Panc1 (cell line): Measurements from ENCODE around the gene LHX2. TPM values are rescaled to one million over a fixed set of nuclear protein-coding genes. Genes with fewer than 3 reads are reported as not detected.

ENCODE experiments used
- ATAC-seq: fragments of 200-7000 bp; cut with Tn5 transposase; 2 replicates; pipeline ENCODE4 v1.9.1; 2020; ENCODE audit warnings: mild to moderate bottlenecking, moderate library complexity
- BruUV-seq: library from RNA; stranded (reverse); fragments of 400-500 nt; replicated peaks from 2 replicates; lab custom pipeline; 2021; lab: Mats Ljungman, UMichigan
- CTCF ChIA-PET: fragments of 300-600 bp; sonication (Branson Sonifier 250); formaldehyde crosslinking; loops from one replicate; lab custom pipeline; 2022; ENCODE audit warnings: antibody characterized with exemption; lab: Charles Lee
- POLR2A ChIA-PET: fragments of 300-600 bp; sonication (Branson Sonifier 250); formaldehyde crosslinking; loops from one replicate; lab custom pipeline; 2022; ENCODE audit warnings: antibody characterized with exemption; lab: Charles Lee
- DNase-seq: peaks from one replicate; pipeline ENCODE4 v3.0.0-alpha.2; 2010; ENCODE audit warnings: low read depth, low spot score
- H3K27ac ChIP-seq: 2 replicates; pipeline ENCODE4 v1.5.1; 2011; ENCODE audit warnings: mild to moderate bottlenecking, low read length, inconsistent platforms
- H3K27me3 ChIP-seq: fragments of 200-500 bp; sonication (Bioruptor generic); 2 replicates; pipeline ENCODE4 v1.6.0; 2014; ENCODE audit warnings: low read length, inconsistent platforms; ENCODE audit not compliant: control insufficient read depth, insufficient read depth
- H3K36me3 ChIP-seq: fragments of 200-500 bp; sonication (Bioruptor generic); 2 replicates; pipeline ENCODE4 v1.5.1; 2014; ENCODE audit warnings: inconsistent platforms, mild to moderate bottlenecking, low read length, moderate library complexity; ENCODE audit not compliant: control insufficient read depth, insufficient read depth
- H3K4me1 ChIP-seq: 2 replicates; pipeline ENCODE4 v1.5.1; 2011; ENCODE audit warnings: inconsistent platforms, mild to moderate bottlenecking, low read length, moderate library complexity; ENCODE audit not compliant: control insufficient read depth, insufficient read depth
- H3K4me3 ChIP-seq, 2 experiments: 2 replicates each; pipeline ENCODE4 v1.5.1; 2011 to 2012; ENCODE audit warnings: low read depth in 2 of 2, low read length in 2 of 2, mild to moderate bottlenecking in 2 of 2, inconsistent platforms in 1 of 2, moderate library complexity in 1 of 2
- H3K9me3 ChIP-seq: fragments of 200-500 bp; sonication (Bioruptor generic); 2 replicates; pipeline ENCODE4 v1.5.1; 2014; ENCODE audit warnings: low read depth, mild to moderate bottlenecking, inconsistent platforms, low read length, moderate library complexity; ENCODE audit not compliant: control insufficient read depth, insufficient read depth
- POLR2AphosphoS5 ChIP-seq: IDR thresholded peaks from 2 replicates; pipeline ENCODE4 v1.6.1; 2012; ENCODE audit warnings: mild to moderate bottlenecking, low read depth, low read length, moderate library complexity
- REST ChIP-seq, 2 experiments: IDR thresholded peaks; 2 replicates each; pipeline ENCODE4 v1.6.1; 2011 to 2012; ENCODE audit warnings: low read depth in 2 of 2, control low read depth in 1 of 2, low read length in 1 of 2, mild to moderate bottlenecking in 1 of 2, moderate library complexity in 1 of 2; ENCODE audit not compliant: insufficient read depth in 1 of 2
- SIN3A ChIP-seq: IDR thresholded peaks from 2 replicates; pipeline ENCODE4 v1.6.1; 2012; ENCODE audit warnings: low read depth, mild to moderate bottlenecking, low read length, moderate library complexity, borderline replicate concordance; ENCODE audit not compliant: insufficient read depth
- TCF7L2 ChIP-seq: IDR thresholded peaks from 2 replicates; pipeline ENCODE4 v1.6.1; 2011; ENCODE audit warnings: mild to moderate bottlenecking, low read depth, low read length, inconsistent platforms
- in situ Hi-C: cut with HindIII; loops from 2 replicates; pipeline ENCODE4 v1.10.0; 2016; ENCODE audit warnings: low sequenced_read_pairs, low pct_unique_long_range_greater_than_20kb
- intact Hi-C: fragments of 100-400 bp; cut with micrococcal nuclease; formaldehyde crosslinking; loops from one replicate; pipeline ENCODE4 v1.10.0; 2022; ENCODE audit not compliant: unreplicated experiment
- total RNA-seq: library from RNA; stranded (reverse); gene quantifications from one replicate; pipeline ENCODE4 v1.2.1, GENCODE V29; 2021; ENCODE audit not compliant: unreplicated experiment
- TF ChIP-seq, protein P1 (sequence below): fragments of 450-650 bp; IDR thresholded peaks from 2 replicates; pipeline ENCODE4 v1.5.1; 2017; ENCODE audit warnings: mild to moderate bottlenecking

LHX2 gene
- total RNA-seq, 1 experiment from 2014 or later = 0.36 TPM

DNA sequence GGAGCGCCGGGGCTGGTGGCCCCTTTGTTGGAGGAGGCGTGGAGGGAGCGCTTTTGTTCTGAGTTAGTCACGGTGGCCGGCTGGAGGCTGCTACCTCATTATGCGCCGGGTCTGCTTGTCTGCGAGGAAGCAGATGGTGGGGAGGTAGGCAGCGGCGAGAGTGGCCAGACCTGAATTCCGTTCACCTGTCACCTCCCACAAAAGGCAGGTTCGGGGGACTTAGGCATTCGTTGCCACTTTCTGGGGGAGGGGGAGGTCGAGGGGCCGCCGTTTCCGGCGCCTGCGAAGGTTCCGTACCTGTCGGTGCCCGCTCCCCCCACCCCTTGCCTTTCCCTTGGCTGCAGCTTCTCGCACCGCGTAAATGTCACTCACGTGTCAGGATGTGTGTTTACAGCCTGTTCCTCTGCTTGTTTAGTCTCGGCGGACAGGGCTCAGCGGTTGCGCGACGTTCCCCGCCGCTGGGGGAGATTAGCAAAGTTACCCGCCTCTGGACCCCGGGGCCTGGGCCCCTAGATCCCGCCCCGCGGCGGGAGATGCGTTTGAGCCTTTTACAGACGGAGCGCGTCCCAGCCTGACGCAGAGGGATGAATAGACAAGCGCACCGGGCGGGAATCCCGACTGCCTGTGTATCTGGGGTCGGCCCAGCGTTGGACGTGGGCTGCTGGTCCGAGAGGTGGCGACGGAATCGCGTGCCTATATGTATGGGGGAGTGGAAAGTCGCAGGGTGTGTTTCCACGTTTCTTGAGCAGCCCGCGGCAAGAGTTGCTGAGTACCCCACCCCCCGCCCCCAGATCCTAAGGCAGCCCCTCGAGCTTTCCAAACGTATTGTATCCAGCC is 2.7 kb upstream of the LHX2 start:
- Histone ChIP-seq H3K27ac (no peak overlapping the region), H3K27me3 (peaks cover 22% of the 10 kb centered on the region), H3K36me3 (no peaks in the 10 kb centered on the region), H3K9me3 (no peaks in the 10 kb centered on the region), H3K4me3 (peak overlapping the region; percentile 32 to 33), H3K4me1 (no peaks in the 10 kb centered on the region)
- no TSS peak for BruUV-seq
- in situ Hi-C loops (no loop called here), intact Hi-C loops (no loop called here)
- TF ChIP-seq POLR2AphosphoS5 (no peak), TCF7L2 (no peak), SIN3A (no peak), REST (IDR thresholded peaks at IDR 0.05; ENCODE audit: insufficient read depth in 1 of 2, low read depth in 2 of 2, low read length in 1 of 2) (no peak)
- TF ChIP-seq, protein P1, sequence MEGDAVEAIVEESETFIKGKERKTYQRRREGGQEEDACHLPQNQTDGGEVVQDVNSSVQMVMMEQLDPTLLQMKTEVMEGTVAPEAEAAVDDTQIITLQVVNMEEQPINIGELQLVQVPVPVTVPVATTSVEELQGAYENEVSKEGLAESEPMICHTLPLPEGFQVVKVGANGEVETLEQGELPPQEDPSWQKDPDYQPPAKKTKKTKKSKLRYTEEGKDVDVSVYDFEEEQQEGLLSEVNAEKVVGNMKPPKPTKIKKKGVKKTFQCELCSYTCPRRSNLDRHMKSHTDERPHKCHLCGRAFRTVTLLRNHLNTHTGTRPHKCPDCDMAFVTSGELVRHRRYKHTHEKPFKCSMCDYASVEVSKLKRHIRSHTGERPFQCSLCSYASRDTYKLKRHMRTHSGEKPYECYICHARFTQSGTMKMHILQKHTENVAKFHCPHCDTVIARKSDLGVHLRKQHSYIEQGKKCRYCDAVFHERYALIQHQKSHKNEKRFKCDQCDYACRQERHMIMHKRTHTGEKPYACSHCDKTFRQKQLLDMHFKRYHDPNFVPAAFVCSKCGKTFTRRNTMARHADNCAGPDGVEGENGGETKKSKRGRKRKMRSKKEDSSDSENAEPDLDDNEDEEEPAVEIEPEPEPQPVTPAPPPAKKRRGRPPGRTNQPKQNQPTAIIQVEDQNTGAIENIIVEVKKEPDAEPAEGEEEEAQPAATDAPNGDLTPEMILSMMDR = no peak
- ATAC-seq = peak; percentile 54; the same call in 1 of the 2 replicates
- ChIA-PET POLR2A (no interaction called here), CTCF (no interaction called here)
- DNase-seq = no peak

GRCh38 chr9:124009531-124010217 is 1.9 kb upstream of the LHX2 start:
- intact Hi-C loops = no loop called here
- no TSS peak for BruUV-seq
- no peak for TF ChIP-seq REST (IDR thresholded peaks at IDR 0.05; ENCODE audit: insufficient read depth in 1 of 2, low read depth in 2 of 2, low read length in 1 of 2)
- no peak for TF ChIP-seq SIN3A
- no peak for TF ChIP-seq POLR2AphosphoS5
- TF ChIP-seq TCF7L2 = no peak
- TF ChIP-seq, protein P1 = no peak
- ChIA-PET POLR2A (no interaction called here), CTCF (no interaction called here)
- Histone ChIP-seq H3K4me1 (no peaks in the 10 kb centered on the region), H3K27me3 (peaks cover 18% of the 10 kb centered on the region), H3K36me3 (no peaks in the 10 kb centered on the region), H3K9me3 (no peaks in the 10 kb centered on the region), H3K27ac (no peak overlapping the region), H3K4me3 (no peak overlapping the region)
- DNase-seq (no peak), ATAC-seq (no peak)
- in situ Hi-C loops = no loop called here
